GDM1 (cell line): ENCODE results near the gene PDE4DIP.
"Not testable (repeated sequence)": the region's sequence is repeated elsewhere in the genome, so short reads cannot be mapped to it uniquely, and the experiment has no call there.

Source experiments
- DNase-seq: peaks from one replicate; lab custom pipeline; 2025; lab: John Stamatoyannopoulos, UW

PDE4DIP gene

GRCh38 chr1:148874408-148875388 is 30.5 kb downstream of the PDE4DIP start:
- DNase-seq, result not testable (repeated sequence)

GRCh38 chr1:148879812-148880416 is 35.7 kb downstream of the PDE4DIP start:
- DNase-seq, result not testable (repeated sequence)

GRCh38 chr1:148881261-148881660 is 37.0 kb downstream of the PDE4DIP start:
- DNase-seq, result not testable (repeated sequence)

- not testable (repeated sequence) for DNase-seq
These were observed 41.0 kb downstream of the PDE4DIP start for GRCh38 chr1:148885219-148885618.

- not testable (repeated sequence) for DNase-seq
These were observed 42.1 kb downstream of the PDE4DIP start for GRCh38 chr1:148886293-148886692.

- DNase-seq, result not testable (repeated sequence)
These were observed 44.4 kb downstream of the PDE4DIP start for GRCh38 chr1:148888597-148888996.

GRCh38 chr1:148889267-148890074 is 45.2 kb downstream of the PDE4DIP start:
- not testable (repeated sequence) for DNase-seq

- not testable (repeated sequence) for DNase-seq
These were observed 45.9 kb downstream of the PDE4DIP start for GRCh38 chr1:148890075-148890568.

- not testable (repeated sequence) for DNase-seq
These were observed 50.4 kb downstream of the PDE4DIP start for GRCh38 chr1:148894360-148895352.

GRCh38 chr1:148900026-148900425 is 55.8 kb downstream of the PDE4DIP start:
- not testable (repeated sequence) for DNase-seq

- DNase-seq, result not testable (repeated sequence)
These were observed 56.5 kb downstream of the PDE4DIP start for GRCh38 chr1:148900691-148901090.

- not testable (repeated sequence) for DNase-seq
These were observed 57.1 kb downstream of the PDE4DIP start for GRCh38 chr1:148901150-148901952.

GRCh38 chr1:148901953-148902341 is 57.7 kb downstream of the PDE4DIP start:
- DNase-seq, result not testable (repeated sequence)

GRCh38 chr1:148909219-148909826 is 65.1 kb downstream of the PDE4DIP start:
- DNase-seq, result not testable (repeated sequence)

- not testable (repeated sequence) for DNase-seq
These were observed 67.2 kb downstream of the PDE4DIP start for GRCh38 chr1:148911303-148911928.

GRCh38 chr1:148916222-148916621 is 72.0 kb downstream of the PDE4DIP start:
- not testable (repeated sequence) for DNase-seq

GRCh38 chr1:148916695-148917348 is 72.6 kb downstream of the PDE4DIP start:
- not testable (repeated sequence) for DNase-seq

- not testable (repeated sequence) for DNase-seq
These were observed 74.7 kb downstream of the PDE4DIP start for GRCh38 chr1:148918836-148919447.
